Neutrophil (primary cell): ENCODE results near the gene SLC6A20.
"Not testable (repeated sequence)": the region's sequence is repeated elsewhere in the genome, so short reads cannot be mapped to it uniquely, and the experiment has no call there.

Experiments used
- H3K27ac ChIP-seq: fragments of 200-600 bp; sonication (generic); 2 replicates; pipeline ENCODE4 v1.5.1; 2016; ENCODE audit warnings: mild to moderate bottlenecking, moderate library complexity
- H3K27me3 ChIP-seq: fragments of 200-600 bp; sonication (generic); 2 replicates; pipeline ENCODE4 v1.6.0; 2016; ENCODE audit warnings: mild to moderate bottlenecking
- H3K36me3 ChIP-seq: fragments of 200-600 bp; sonication (generic); 2 replicates; pipeline ENCODE4 v1.5.1; 2017
- H3K4me1 ChIP-seq, 2 experiments: fragments of 200-600 bp in 1 of 2; sonication (generic) in 1 of 2; 1 replicate in 1 of 2; 2 replicates in 1 of 2; pipeline versions ENCODE4 v1.5.1 to v1.6.1; 2013 to 2016; ENCODE audit warnings: low read depth in 1 of 2, low read length in 1 of 2, mild to moderate bottlenecking in 1 of 2, moderate library complexity in 1 of 2; ENCODE audit not compliant: control insufficient read depth in 1 of 2, insufficient read depth in 1 of 2
- H3K4me3 ChIP-seq, 2 experiments: fragments of 200-600 bp in 1 of 2; sonication (generic) in 1 of 2; 1 replicate in 1 of 2; 2 replicates in 1 of 2; pipeline ENCODE4 v1.5.1; 2013 to 2016; ENCODE audit warnings: low read depth in 1 of 2, low read length in 1 of 2, mild to moderate bottlenecking in 1 of 2, moderate library complexity in 1 of 2
- H3K9me3 ChIP-seq: fragments of 200-600 bp; sonication (generic); 2 replicates; pipeline ENCODE4 v1.5.1; 2016
- TF ChIP-seq, protein P1 (sequence below): fragments of 200-600 bp; sonication (generic); IDR thresholded peaks from 2 replicates; pipeline ENCODE4 v1.5.1; 2016; ENCODE audit warnings: antibody characterized with exemption

Gene SLC6A20

DNA sequence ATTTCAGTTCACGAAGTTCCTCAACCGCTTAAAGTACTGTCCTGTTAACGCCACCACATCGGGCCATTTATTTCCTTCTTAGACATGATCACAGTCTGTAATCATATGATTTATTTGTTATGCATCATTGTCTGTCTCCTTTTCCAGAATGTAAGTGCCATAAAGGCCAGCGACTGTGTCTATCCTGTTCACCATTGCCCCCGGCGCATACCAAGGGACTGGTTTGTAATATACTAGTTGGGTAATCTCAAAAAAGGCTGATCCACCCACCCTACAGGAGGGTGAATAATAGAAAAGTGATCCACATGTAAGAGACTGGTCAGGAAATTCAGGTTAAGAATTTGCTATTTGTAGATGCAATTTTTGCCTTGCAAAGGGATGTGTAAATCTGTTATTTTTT lies 41.9 kb downstream of the SLC6A20 start:
- Histone ChIP-seq H3K27ac (no peak overlapping the region), H3K36me3 (no peaks in the 10 kb centered on the region), H3K27me3 (no peaks in the 10 kb centered on the region), H3K4me3 (no peak overlapping the region), H3K9me3 (no peaks in the 10 kb centered on the region), H3K4me1 (no peaks in the 10 kb centered on the region)
- TF ChIP-seq, protein P1, sequence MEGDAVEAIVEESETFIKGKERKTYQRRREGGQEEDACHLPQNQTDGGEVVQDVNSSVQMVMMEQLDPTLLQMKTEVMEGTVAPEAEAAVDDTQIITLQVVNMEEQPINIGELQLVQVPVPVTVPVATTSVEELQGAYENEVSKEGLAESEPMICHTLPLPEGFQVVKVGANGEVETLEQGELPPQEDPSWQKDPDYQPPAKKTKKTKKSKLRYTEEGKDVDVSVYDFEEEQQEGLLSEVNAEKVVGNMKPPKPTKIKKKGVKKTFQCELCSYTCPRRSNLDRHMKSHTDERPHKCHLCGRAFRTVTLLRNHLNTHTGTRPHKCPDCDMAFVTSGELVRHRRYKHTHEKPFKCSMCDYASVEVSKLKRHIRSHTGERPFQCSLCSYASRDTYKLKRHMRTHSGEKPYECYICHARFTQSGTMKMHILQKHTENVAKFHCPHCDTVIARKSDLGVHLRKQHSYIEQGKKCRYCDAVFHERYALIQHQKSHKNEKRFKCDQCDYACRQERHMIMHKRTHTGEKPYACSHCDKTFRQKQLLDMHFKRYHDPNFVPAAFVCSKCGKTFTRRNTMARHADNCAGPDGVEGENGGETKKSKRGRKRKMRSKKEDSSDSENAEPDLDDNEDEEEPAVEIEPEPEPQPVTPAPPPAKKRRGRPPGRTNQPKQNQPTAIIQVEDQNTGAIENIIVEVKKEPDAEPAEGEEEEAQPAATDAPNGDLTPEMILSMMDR, result no peak

DNA sequence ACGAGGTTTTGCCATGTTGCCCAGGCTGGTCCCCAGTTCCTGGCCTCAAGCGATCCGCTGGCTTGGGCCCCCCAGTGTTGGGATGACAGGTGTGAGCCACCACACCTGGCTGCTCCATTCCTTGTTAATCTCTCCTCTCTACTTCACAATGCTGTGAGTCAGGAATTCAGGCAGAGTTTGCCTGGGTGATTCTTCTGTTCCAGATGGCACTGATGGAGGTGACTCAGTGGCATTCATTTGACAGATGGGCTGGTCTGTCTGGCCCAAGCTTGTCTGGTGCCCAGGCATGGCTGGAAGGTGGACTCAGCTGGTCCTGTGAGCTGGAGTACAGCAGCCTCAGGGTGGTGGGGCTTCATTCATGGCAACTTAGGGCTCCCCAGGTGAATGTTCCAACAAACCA lies 43.2 kb downstream of the SLC6A20 start:
- TF ChIP-seq, protein P1, result no peak
- Histone ChIP-seq H3K27me3 (no peaks in the 10 kb centered on the region), H3K4me3 (no peak overlapping the region), H3K27ac (no peak overlapping the region), H3K36me3 (peaks cover 2% of the 10 kb centered on the region), H3K4me1 (no peaks in the 10 kb centered on the region), H3K9me3 (no peaks in the 10 kb centered on the region)

DNA sequence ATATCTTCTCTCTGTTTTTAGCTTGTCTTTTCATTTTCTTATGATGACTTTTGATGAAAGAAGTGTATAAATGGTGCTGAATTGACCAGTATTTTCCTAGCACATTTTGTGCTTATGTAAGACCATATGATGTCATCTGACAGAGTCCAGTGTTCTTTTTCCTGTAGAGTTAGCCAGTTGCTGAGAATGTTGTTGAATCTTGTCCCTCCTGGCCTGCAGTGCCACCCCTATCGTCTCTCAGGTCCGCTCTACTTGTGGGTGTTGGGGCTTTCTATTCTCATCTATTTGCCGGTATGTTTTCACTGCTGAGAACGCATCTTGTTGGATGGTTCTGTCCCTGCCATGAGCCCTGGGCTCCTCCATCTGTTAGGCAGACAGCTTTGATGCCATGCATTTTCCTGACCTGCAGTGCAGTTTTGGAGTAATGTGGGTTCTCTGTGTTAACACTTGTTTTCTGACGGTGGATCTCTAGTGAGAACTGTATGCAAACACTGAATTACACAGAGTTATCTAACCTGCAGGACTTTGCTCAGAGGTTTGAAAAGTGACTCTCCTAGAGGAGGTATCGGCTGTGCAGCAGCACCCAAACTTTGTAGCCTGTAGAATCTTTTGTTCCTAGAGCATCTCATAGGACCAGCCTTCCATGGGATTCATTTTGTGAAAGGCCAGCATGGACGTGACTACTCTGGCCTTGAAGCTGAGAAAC lies 44.6 kb downstream of the SLC6A20 start:
- Histone ChIP-seq H3K27ac (no peak overlapping the region), H3K4me1 (no peaks in the 10 kb centered on the region), H3K27me3 (no peaks in the 10 kb centered on the region), H3K36me3 (peaks cover 16% of the 10 kb centered on the region), H3K9me3 (no peaks in the 10 kb centered on the region), H3K4me3 (no peak overlapping the region)
- TF ChIP-seq, protein P1, result no peak

DNA sequence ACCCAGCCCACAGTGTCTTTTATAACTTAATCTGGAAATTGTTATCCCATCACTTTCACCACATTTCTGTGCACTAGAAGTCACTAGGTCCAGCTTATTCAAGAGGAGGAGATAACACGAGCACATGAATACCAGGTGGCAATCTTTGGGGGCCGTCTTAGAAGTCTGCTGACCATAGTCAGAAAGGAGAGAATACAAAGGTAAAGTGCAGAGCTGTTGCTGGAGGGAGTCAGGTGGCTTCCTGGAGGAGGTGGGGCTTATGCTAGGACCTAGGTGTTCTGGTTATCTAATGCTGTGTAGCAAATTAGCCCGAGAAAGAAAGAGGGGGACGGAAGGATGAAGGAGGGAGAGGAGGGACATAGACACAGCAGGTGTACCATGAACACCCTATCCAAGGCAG lies 46.5 kb downstream of the SLC6A20 start:
- no peak overlapping the region for H3K27ac ChIP-seq
- H3K36me3 ChIP-seq, result peaks cover 34% of the 10 kb centered on the region
- TF ChIP-seq, protein P1, result no peak
- no peaks in the 10 kb centered on the region for H3K4me1 ChIP-seq
- no peaks in the 10 kb centered on the region for H3K27me3 ChIP-seq
- no peaks in the 10 kb centered on the region for H3K9me3 ChIP-seq
- H3K4me3 ChIP-seq, result no peak overlapping the region

DNA sequence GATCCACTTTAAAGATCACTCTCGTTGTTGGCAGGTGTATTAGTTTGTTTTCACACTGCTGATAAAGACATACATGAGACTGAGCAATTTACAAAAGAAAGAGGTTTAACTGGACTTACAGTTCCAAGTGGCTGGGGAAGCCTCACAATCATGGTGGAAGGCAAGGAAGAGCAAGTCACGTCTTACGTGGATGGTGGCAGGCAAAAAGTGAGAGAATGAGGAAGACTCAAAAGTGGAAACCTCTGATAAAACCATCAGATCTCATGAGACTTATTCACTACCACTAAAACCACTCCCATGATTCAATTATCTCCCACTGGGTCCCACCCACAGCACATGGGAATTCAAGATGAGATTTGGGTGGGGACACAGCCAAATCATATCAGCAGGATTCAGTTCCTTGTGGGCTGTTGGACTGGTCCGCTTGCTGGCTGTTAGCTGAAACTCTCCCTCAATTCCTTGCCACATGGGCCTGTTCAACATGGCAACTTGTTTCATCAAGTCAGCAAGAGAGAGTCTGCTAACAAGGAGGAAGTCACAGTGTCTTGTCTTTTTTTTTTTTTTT lies 47.2 kb downstream of the SLC6A20 start:
- H3K27ac ChIP-seq, H3K9me3 ChIP-seq: not testable (repeated sequence)

DNA sequence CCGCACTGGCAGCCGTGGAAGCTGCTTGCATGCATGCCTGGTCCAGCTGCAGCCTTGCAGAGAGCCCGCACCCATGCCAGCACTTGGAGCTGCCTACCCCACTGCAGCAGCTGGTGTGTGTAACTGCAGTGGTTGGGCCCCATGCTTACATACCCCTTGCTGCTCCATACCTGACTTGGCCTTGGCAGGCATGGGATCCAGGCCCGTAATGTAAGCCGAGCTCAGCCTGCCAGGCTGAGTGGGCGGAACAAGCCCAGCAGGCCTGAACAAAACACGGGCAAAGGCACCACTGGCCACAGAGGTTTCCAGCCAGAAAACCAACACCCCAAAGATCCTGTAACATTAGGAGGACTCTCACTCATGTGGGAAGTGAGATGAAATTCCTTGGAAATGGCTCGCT lies 48.3 kb downstream of the SLC6A20 start:
- Histone ChIP-seq H3K27me3 (no peaks in the 10 kb centered on the region), H3K27ac (no peak overlapping the region), H3K36me3 (peaks cover 52% of the 10 kb centered on the region), H3K9me3 (no peaks in the 10 kb centered on the region), H3K4me1 (no peaks in the 10 kb centered on the region), H3K4me3 (no peak overlapping the region)
- TF ChIP-seq, protein P1, result no peak

More for the DNA sequence above, 47.2 kb downstream of the SLC6A20 start:
- peaks cover 41% of the 10 kb centered on the region for H3K36me3 ChIP-seq
- H3K27me3 ChIP-seq, H3K4me3 ChIP-seq, H3K4me1 ChIP-seq: not testable (repeated sequence)
